Activated T-helper 1 cell treated with anti-CD3 and anti-CD28 coated beads, Interleukin-12 subunit alpha, Interleukin-12 subunit beta, Interleukin-2, Interleukin-4 antibody, amounts not matched to agents 30 ng/mL and 10 ng/mL and 1 ng/mL, durations not matched to agents 14 hours and 24 hours and 36 hours (primary cell): ENCODE results near the gene TOR1AIP1. TPM values are rescaled to one million over a fixed set of nuclear protein-coding genes. Genes with fewer than 3 reads are reported as not detected.

Experiments
- DNase-seq: peaks from one replicate; pipeline ENCODE4 v3.0.0; 2021; ENCODE audit warnings: low spot score
- H3K27ac Mint-ChIP-seq: one replicate; pipeline ENCODE4 v1.8.0; 2021; ENCODE audit warnings: mild to moderate bottlenecking, mixed read lengths
- H3K27me3 Mint-ChIP-seq: one replicate; pipeline ENCODE4 v1.8.0; 2022; ENCODE audit warnings: mild to moderate bottlenecking, moderate library complexity, mixed read lengths; ENCODE audit not compliant: insufficient read depth
- H3K36me3 Mint-ChIP-seq: one replicate; pipeline ENCODE4 v1.8.0; 2021; ENCODE audit warnings: low read depth, mixed read lengths
- H3K4me1 Mint-ChIP-seq: one replicate; pipeline ENCODE4 v1.8.0; 2021; ENCODE audit warnings: low read depth, mixed read lengths
- H3K4me3 Mint-ChIP-seq: one replicate; pipeline ENCODE4 v1.8.0; 2021; ENCODE audit warnings: mild to moderate bottlenecking, moderate library complexity, mixed read lengths
- H3K9me3 Mint-ChIP-seq: one replicate; pipeline ENCODE4 v1.8.0; 2021; ENCODE audit warnings: mixed read lengths
- intact Hi-C: fragments of 100-400 bp; cut with micrococcal nuclease; formaldehyde crosslinking; loops from one replicate; pipeline ENCODE4 v1.15.1; 2024
- total RNA-seq: library from RNA; stranded (reverse); gene quantifications from 2 replicates; pipeline ENCODE4 v1.2.3, GENCODE V29; 2022

Gene TOR1AIP1
- total RNA-seq, 1 donor from 2014 or later: 76.1 TPM

GRCh38 chr1:179929955-179930798 is 48.1 kb downstream of the TOR1AIP1 start:
- Mint-ChIP-seq H3K4me3 (no peak overlapping the region), H3K27me3 (peaks cover 21% of the 10 kb centered on the region), H3K27ac (no peak overlapping the region), H3K36me3 (no peaks in the 10 kb centered on the region), H3K9me3 (no peaks in the 10 kb centered on the region), H3K4me1 (no peaks in the 10 kb centered on the region)
- intact Hi-C loops: no loop called here
- no peak for DNase-seq

GRCh38 chr1:179930867-179931266 is 48.8 kb downstream of the TOR1AIP1 start:
- H3K4me3 Mint-ChIP-seq: no peak overlapping the region
- H3K27ac Mint-ChIP-seq: no peak overlapping the region
- no peaks in the 10 kb centered on the region for H3K36me3 Mint-ChIP-seq
- no peak for DNase-seq
- no peaks in the 10 kb centered on the region for H3K9me3 Mint-ChIP-seq
- peaks cover 21% of the 10 kb centered on the region for H3K27me3 Mint-ChIP-seq
- no peaks in the 10 kb centered on the region for H3K4me1 Mint-ChIP-seq
- intact Hi-C loops: no loop called here

GRCh38 chr1:179933219-179933618 is 51.1 kb downstream of the TOR1AIP1 start:
- no peaks in the 10 kb centered on the region for H3K36me3 Mint-ChIP-seq
- H3K27me3 Mint-ChIP-seq: peaks cover 34% of the 10 kb centered on the region
- H3K4me3 Mint-ChIP-seq: no peak overlapping the region
- no peak for DNase-seq
- no peaks in the 10 kb centered on the region for H3K9me3 Mint-ChIP-seq
- no peaks in the 10 kb centered on the region for H3K4me1 Mint-ChIP-seq
- H3K27ac Mint-ChIP-seq: no peak overlapping the region
- intact Hi-C loops: no loop called here

GRCh38 chr1:179935909-179936496 is 53.9 kb downstream of the TOR1AIP1 start:
- Mint-ChIP-seq H3K27ac (no peak overlapping the region), H3K4me1 (no peaks in the 10 kb centered on the region), H3K4me3 (no peak overlapping the region), H3K36me3 (no peaks in the 10 kb centered on the region), H3K27me3 (peaks cover 33% of the 10 kb centered on the region), H3K9me3 (no peaks in the 10 kb centered on the region)
- intact Hi-C loops: no loop called here
- no peak for DNase-seq

- H3K36me3 Mint-ChIP-seq: no peaks in the 10 kb centered on the region
These were observed 55.7 kb downstream of the TOR1AIP1 start for GRCh38 chr1:179937668-179938254.

GRCh38 chr1:179938752-179939151 is 56.7 kb downstream of the TOR1AIP1 start:
- H3K9me3 Mint-ChIP-seq: no peaks in the 10 kb centered on the region
- no peak for DNase-seq
- H3K36me3 Mint-ChIP-seq: no peaks in the 10 kb centered on the region
- no peaks in the 10 kb centered on the region for H3K4me1 Mint-ChIP-seq
- peaks cover 23% of the 10 kb centered on the region for H3K27me3 Mint-ChIP-seq
- no peak overlapping the region for H3K27ac Mint-ChIP-seq
- intact Hi-C loops: no loop called here
- no peak overlapping the region for H3K4me3 Mint-ChIP-seq

More at GRCh38 chr1:179937668-179938254, 55.7 kb downstream of the TOR1AIP1 start:
- Mint-ChIP-seq H3K4me3 (no peak overlapping the region), H3K27me3 (peaks cover 29% of the 10 kb centered on the region), H3K4me1 (no peaks in the 10 kb centered on the region), H3K9me3 (no peaks in the 10 kb centered on the region), H3K27ac (no peak overlapping the region)
- intact Hi-C loops: no loop called here
- DNase-seq: no peak

- Mint-ChIP-seq H3K36me3 (no peaks in the 10 kb centered on the region), H3K4me1 (no peaks in the 10 kb centered on the region), H3K27me3 (peaks cover 21% of the 10 kb centered on the region), H3K9me3 (no peaks in the 10 kb centered on the region), H3K27ac (no peak overlapping the region), H3K4me3 (no peak overlapping the region)
- DNase-seq: no peak
- intact Hi-C loops: no loop called here
These were observed 57.9 kb downstream of the TOR1AIP1 start for GRCh38 chr1:179939941-179940340.

GRCh38 chr1:179941454-179941853 is 59.4 kb downstream of the TOR1AIP1 start:
- Mint-ChIP-seq H3K27me3 (peaks cover 19% of the 10 kb centered on the region), H3K4me1 (no peaks in the 10 kb centered on the region), H3K27ac (no peak overlapping the region), H3K36me3 (no peaks in the 10 kb centered on the region), H3K4me3 (no peak overlapping the region), H3K9me3 (no peaks in the 10 kb centered on the region)
- intact Hi-C loops: no loop called here
- DNase-seq: no peak

- H3K4me3 Mint-ChIP-seq: no peak overlapping the region
- H3K9me3 Mint-ChIP-seq: no peaks in the 10 kb centered on the region
- H3K36me3 Mint-ChIP-seq: no peaks in the 10 kb centered on the region
- no peak for DNase-seq
- H3K4me1 Mint-ChIP-seq: peaks cover 29% of the 10 kb centered on the region
- intact Hi-C loops: loop anchor here (5.0 to 10.0 kb wide), 6 partner anchors 57 to 1226 kb away; partner anchors contain the start of genes ACBD6, AXDND1 and RALGPS2
- no peaks in the 10 kb centered on the region for H3K27me3 Mint-ChIP-seq
- H3K27ac Mint-ChIP-seq: no peak overlapping the region
These were observed 68.6 kb downstream of the TOR1AIP1 start for GRCh38 chr1:179950651-179951050.

- H3K4me1 Mint-ChIP-seq: peaks cover 39% of the 10 kb centered on the region
- no peaks in the 10 kb centered on the region for H3K36me3 Mint-ChIP-seq
- H3K27me3 Mint-ChIP-seq: no peaks in the 10 kb centered on the region
- H3K4me3 Mint-ChIP-seq: no peak overlapping the region
- no peak for DNase-seq
- no peaks in the 10 kb centered on the region for H3K9me3 Mint-ChIP-seq
- peak overlapping the region; percentile 69 for H3K27ac Mint-ChIP-seq
- intact Hi-C loops: loop anchor here (5.0 to 10.0 kb wide), 6 partner anchors 56 to 1227 kb away; partner anchors contain the start of genes ACBD6, AXDND1 and RALGPS2
These were observed 69.5 kb downstream of the TOR1AIP1 start for GRCh38 chr1:179951383-179952144.

GRCh38 chr1:179952186-179952585 is 70.1 kb downstream of the TOR1AIP1 start:
- no peaks in the 10 kb centered on the region for H3K27me3 Mint-ChIP-seq
- peaks cover 44% of the 10 kb centered on the region for H3K4me1 Mint-ChIP-seq
- no peak for DNase-seq
- peak overlapping the region; percentile 69 for H3K27ac Mint-ChIP-seq
- no peaks in the 10 kb centered on the region for H3K9me3 Mint-ChIP-seq
- no peaks in the 10 kb centered on the region for H3K36me3 Mint-ChIP-seq
- intact Hi-C loops: loop anchor here (5.0 to 10.0 kb wide), 6 partner anchors 55 to 1227 kb away; partner anchors contain the start of genes ACBD6, AXDND1 and RALGPS2
- peak overlapping the region; percentile 34 for H3K4me3 Mint-ChIP-seq

GRCh38 chr1:179953974-179954492 is 71.9 kb downstream of the TOR1AIP1 start:
- peak; percentile 25 for DNase-seq

More at GRCh38 chr1:179953974-179954492, 71.9 kb downstream of the TOR1AIP1 start:
- Mint-ChIP-seq H3K9me3 (no peaks in the 10 kb centered on the region), H3K4me1 (peaks cover 50% of the 10 kb centered on the region), H3K27ac (peak overlapping the region; percentile 94), H3K4me3 (peak overlapping the region; percentile 86), H3K36me3 (no peaks in the 10 kb centered on the region), H3K27me3 (no peaks in the 10 kb centered on the region)
- intact Hi-C loops: loop anchor here (1.0 to 10.0 kb wide), 13 partner anchors 35 to 1229 kb away; partner anchors contain the start of genes ACBD6, AXDND1, FAM20B and RALGPS2
